Suprapubic skin (tissue), 4 donors: ENCODE measurements around the gene DHTKD1. TPM values are rescaled to one million over a fixed set of nuclear protein-coding genes. Genes with fewer than 3 reads are reported as not detected.

Experiments
- DNase-seq, 2 donors: peaks; one replicate each; pipeline ENCODE4 v3.0.0-alpha.2; 2019; ENCODE audit warnings: low spot score in 2 of 2
- H3K27ac ChIP-seq: fragments of 200-600 bp; sonication (generic); one replicate; pipeline ENCODE4 v1.5.1; 2019
- H3K27me3 ChIP-seq: fragments of 200-600 bp; sonication (generic); one replicate; pipeline ENCODE4 v1.5.1; 2019
- H3K36me3 ChIP-seq: fragments of 200-600 bp; sonication (generic); one replicate; pipeline ENCODE4 v1.5.1; 2019
- H3K4me1 ChIP-seq: fragments of 200-600 bp; sonication (generic); one replicate; pipeline ENCODE4 v1.5.1; 2019
- H3K4me3 ChIP-seq: fragments of 200-600 bp; sonication (generic); one replicate; pipeline ENCODE4 v1.5.1; 2019; ENCODE audit warnings: mild to moderate bottlenecking
- H3K9me3 ChIP-seq: fragments of 200-600 bp; sonication (generic); one replicate; pipeline ENCODE4 v1.5.1; 2019
- EP300 ChIP-seq: sonication (generic); formaldehyde crosslinking; IDR thresholded peaks from one replicate; pipeline ENCODE4 v1.6.1; 2017; ENCODE audit warnings: antibody characterized with exemption
- POLR2A ChIP-seq, 2 donors: fragments of 450-650 bp; IDR thresholded peaks; one replicate each; pipeline ENCODE4 v1.6.1; 2017; ENCODE audit warnings: antibody characterized with exemption in 2 of 2, mild to moderate bottlenecking in 2 of 2, moderate library complexity in 2 of 2
- POLR2AphosphoS5 ChIP-seq, 3 donors: sonication (generic); formaldehyde crosslinking; IDR thresholded peaks; one replicate each; pipeline ENCODE4 v1.6.1; 2017; ENCODE audit warnings: antibody characterized with exemption in 3 of 3
- WGBS: methylation state at CpG from one replicate; pipeline ENCODE4 v1.1.5; 2018; 5-methylcytosine and 5-hydroxymethylcytosine counted together
- total RNA-seq, 4 donors: library from RNA; depleted of rRNA; stranded (reverse); fragments of >200 nt; gene quantifications; one replicate each; pipeline ENCODE4 v1.1.0, GENCODE V29; 2016
- TF ChIP-seq, protein P1 (sequence below), 2 donors: fragments of 200-600 bp in 1 of 2; fragments of 450-650 bp in 1 of 2; sonication (generic) in 1 of 2; IDR thresholded peaks; one replicate each; pipeline ENCODE4 v1.5.1; 2016 to 2019; ENCODE audit warnings: antibody characterized with exemption in 2 of 2, mild to moderate bottlenecking in 1 of 2, moderate library complexity in 1 of 2

Gene DHTKD1
- total RNA-seq, 4 donors from 2014 or later = 9.1 to 21.2 (median 18.3) TPM

DNA sequence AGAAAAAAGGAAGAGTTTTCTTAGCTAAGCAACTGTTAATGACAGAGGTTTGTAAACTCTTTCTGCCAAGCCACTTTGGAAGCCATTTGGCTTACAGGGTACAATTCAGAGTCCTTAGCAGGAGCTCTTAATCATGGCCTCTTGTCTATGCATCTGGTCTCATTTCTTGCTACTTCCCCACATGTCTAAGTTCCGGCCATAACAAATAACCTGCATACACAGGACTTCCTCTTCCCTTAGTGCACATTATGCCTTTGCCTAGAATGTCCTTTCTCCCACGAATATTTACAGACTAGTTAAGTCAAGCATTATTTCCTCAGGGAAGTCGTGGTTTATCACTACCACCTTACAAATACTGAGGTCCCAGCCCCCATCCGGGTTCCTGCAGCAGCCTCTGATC is 17.5 kb upstream of the DHTKD1 start:
- H3K36me3 ChIP-seq = no peaks in the 10 kb centered on the region
- DNase-seq = no peak
- H3K4me3 ChIP-seq = no peak overlapping the region
- H3K9me3 ChIP-seq = no peaks in the 10 kb centered on the region
- peaks cover 5% of the 10 kb centered on the region for H3K4me1 ChIP-seq
- H3K27ac ChIP-seq = no peak overlapping the region
- WGBS = 63% methylated on average over 4 of the region's 4 CpGs
- no peaks in the 10 kb centered on the region for H3K27me3 ChIP-seq
- TF ChIP-seq, protein P1, sequence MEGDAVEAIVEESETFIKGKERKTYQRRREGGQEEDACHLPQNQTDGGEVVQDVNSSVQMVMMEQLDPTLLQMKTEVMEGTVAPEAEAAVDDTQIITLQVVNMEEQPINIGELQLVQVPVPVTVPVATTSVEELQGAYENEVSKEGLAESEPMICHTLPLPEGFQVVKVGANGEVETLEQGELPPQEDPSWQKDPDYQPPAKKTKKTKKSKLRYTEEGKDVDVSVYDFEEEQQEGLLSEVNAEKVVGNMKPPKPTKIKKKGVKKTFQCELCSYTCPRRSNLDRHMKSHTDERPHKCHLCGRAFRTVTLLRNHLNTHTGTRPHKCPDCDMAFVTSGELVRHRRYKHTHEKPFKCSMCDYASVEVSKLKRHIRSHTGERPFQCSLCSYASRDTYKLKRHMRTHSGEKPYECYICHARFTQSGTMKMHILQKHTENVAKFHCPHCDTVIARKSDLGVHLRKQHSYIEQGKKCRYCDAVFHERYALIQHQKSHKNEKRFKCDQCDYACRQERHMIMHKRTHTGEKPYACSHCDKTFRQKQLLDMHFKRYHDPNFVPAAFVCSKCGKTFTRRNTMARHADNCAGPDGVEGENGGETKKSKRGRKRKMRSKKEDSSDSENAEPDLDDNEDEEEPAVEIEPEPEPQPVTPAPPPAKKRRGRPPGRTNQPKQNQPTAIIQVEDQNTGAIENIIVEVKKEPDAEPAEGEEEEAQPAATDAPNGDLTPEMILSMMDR (IDR thresholded peaks at IDR 0.05) = no peak

DNA sequence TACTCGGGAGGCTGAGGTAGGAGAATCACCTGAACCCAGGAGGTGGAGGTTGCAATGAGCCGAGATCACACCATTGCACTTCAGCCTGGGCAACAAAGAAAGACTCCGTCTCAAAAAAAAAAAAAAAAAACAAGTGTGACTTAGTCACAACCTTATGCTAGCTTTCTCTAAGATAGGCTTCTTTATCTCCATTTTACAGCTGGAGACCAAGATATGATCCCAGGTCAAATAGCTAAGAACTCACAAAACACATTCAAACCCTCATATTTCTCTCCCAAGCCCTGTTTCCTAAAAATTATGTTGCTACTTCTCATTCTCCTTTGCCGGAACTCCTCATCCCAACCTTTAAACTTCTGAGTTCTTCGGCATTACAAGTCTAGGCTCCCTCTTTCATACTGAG is 13.0 kb upstream of the DHTKD1 start:
- H3K27me3 ChIP-seq = no peaks in the 10 kb centered on the region
- H3K4me1 ChIP-seq = peaks cover 5% of the 10 kb centered on the region
- H3K9me3 ChIP-seq = no peaks in the 10 kb centered on the region
- no peak overlapping the region for H3K27ac ChIP-seq
- TF ChIP-seq, protein P1 (IDR thresholded peaks at IDR 0.05) = no peak
- TF ChIP-seq POLR2A (IDR thresholded peaks at IDR 0.05) (no peak), EP300 (no peak), POLR2AphosphoS5 (IDR thresholded peaks at IDR 0.05) (no peak)
- 91% methylated on average over 5 of the region's 5 CpGs for WGBS
- no peaks in the 10 kb centered on the region for H3K36me3 ChIP-seq
- DNase-seq = no peak
- no peak overlapping the region for H3K4me3 ChIP-seq

DNA sequence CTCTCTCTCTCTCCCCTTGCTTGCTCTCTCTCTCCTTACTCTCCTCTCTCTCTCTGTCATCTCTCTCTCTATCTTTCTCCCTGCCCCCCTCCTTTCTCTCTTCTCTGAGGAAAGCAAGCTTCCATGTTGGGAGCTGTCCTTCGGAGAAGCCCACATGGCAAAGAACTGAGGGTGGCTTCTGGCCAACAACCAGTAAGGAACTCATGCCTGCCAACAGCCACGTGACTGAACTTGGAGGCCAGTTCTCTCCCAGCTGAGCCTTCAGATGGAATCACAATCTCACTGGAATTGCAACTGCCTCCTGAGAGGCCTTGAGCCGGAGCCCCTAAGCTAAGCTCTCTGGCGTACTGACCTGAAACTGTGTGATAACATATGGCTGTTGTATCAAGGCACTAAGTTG is 12.0 kb upstream of the DHTKD1 start:
- Histone ChIP-seq H3K4me3 (no peak overlapping the region), H3K4me1 (peaks cover 5% of the 10 kb centered on the region), H3K36me3 (no peaks in the 10 kb centered on the region), H3K9me3 (no peaks in the 10 kb centered on the region), H3K27ac (no peak overlapping the region), H3K27me3 (no peaks in the 10 kb centered on the region)
- 62% methylated on average over 4 of the region's 4 CpGs for WGBS
- TF ChIP-seq POLR2AphosphoS5 (IDR thresholded peaks at IDR 0.05) (no peak), EP300 (no peak), POLR2A (IDR thresholded peaks at IDR 0.05) (no peak)
- TF ChIP-seq, protein P1 (IDR thresholded peaks at IDR 0.05) = no peak
- peak in 1 of 2 donors; percentile 31 for DNase-seq

GRCh38 chr10:12061124-12061523 is 7.6 kb upstream of the DHTKD1 start:
- Histone ChIP-seq H3K27me3 (no peaks in the 10 kb centered on the region), H3K9me3 (no peaks in the 10 kb centered on the region), H3K4me3 (no peak overlapping the region), H3K4me1 (no peaks in the 10 kb centered on the region), H3K27ac (no peak overlapping the region), H3K36me3 (no peaks in the 10 kb centered on the region)
- 98% methylated on average over 4 of the region's 4 CpGs for WGBS
- TF ChIP-seq EP300 (no peak), POLR2A (IDR thresholded peaks at IDR 0.05) (no peak), POLR2AphosphoS5 (IDR thresholded peaks at IDR 0.05) (no peak)
- TF ChIP-seq, protein P1 (IDR thresholded peaks at IDR 0.05) = no peak
- DNase-seq = peak in 1 of 2 donors; percentile 3

DNA sequence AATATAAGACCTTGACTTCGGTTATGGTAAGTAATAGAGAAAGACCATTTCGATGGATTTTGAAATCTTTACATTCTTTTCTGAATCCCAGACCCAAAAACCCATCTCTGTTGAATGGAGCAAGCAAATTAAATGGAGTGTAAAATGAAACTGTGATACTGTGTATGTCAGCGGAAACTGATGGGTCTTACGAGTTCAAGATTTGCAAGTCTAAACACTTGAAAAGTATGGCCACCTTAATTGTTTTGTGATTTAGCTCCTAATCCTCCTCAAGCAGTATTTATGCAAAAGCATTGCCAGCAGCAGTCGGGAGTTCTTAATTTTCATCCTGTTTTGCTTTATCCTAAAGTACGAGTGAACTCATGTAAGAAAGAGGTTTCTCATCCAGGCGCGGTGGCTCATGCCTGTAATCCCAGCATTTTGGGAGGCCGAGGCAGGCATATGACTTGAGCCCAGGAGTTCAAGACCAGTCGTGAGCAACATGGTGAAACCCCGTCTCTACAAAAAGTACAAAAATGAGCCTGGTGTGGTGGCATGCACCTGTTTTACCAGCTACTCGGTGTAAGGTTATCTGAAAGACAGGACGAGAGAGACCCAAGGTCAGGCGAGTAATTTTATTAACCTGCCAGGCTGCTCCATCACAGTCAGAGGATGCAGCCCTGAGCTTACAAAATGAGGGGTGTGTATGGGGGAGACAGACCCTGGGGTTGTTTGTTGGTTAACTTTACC is 5.8 kb upstream of the DHTKD1 start:
- no peak overlapping the region for H3K4me3 ChIP-seq
- TF ChIP-seq POLR2A (IDR thresholded peaks at IDR 0.05) (no peak), POLR2AphosphoS5 (IDR thresholded peaks at IDR 0.05) (no peak), EP300 (no peak)
- TF ChIP-seq, protein P1 (IDR thresholded peaks at IDR 0.05) = no peak
- 76% methylated on average over 14 of the region's 14 CpGs for WGBS

More for the DNA sequence above, 5.8 kb upstream of the DHTKD1 start:
- no peaks in the 10 kb centered on the region for H3K36me3 ChIP-seq
- no peaks in the 10 kb centered on the region for H3K27me3 ChIP-seq
- DNase-seq = no peak
- no peaks in the 10 kb centered on the region for H3K9me3 ChIP-seq
- no peak overlapping the region for H3K27ac ChIP-seq
- no peaks in the 10 kb centered on the region for H3K4me1 ChIP-seq
